NCI-H82 treated with DMSO at 0.1 percent for 48 hours (cell line): Measurements from ENCODE around the gene LDB1.

ENCODE experiments used
- DNase-seq: peaks from one replicate; lab custom pipeline; 2025; ENCODE audit not compliant: unreplicated experiment; lab: John Stamatoyannopoulos, UW

The LDB1 gene

DNA sequence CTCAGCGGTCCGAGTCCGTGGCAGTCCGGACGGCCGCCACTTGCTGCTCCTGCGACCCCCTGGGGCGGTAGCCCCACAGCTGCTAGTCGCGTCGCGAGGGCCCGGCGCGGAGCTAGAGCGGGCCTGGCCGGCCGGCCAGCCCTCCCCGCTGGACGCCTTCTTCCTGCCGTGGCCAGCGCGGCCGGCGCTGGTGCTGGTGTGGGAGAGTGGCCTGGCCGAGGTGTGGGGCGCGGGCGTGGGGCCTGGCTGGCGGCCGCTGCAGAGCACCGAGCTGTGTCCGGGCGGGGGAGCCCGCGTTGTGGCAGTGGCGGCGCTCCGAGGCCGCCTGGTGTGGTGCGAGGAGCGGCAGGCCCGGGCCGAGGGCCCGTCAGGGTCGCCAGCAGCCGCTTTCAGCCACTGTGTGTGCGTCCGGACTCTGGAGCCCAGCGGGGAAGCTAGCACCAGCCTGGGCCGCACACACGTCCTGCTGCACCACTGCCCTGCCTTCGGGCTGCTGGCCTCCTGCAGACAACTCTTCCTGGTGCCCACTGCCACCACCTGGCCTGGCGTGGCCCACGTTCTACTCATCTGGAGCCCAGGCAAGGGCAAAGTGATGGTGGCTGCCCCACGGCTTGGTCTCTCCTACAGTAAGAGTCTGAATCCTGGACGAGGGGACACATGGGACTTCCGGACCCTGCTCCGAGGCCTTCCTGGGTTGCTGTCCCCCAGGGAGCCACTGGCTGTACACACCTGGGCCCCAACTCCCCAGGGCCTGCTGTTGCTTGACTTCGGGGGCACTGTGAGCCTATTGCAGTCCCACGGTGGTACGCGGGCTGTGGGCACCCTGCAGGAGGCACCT lies 54.4 kb downstream of the LDB1 start:
- no peak for DNase-seq

DNA sequence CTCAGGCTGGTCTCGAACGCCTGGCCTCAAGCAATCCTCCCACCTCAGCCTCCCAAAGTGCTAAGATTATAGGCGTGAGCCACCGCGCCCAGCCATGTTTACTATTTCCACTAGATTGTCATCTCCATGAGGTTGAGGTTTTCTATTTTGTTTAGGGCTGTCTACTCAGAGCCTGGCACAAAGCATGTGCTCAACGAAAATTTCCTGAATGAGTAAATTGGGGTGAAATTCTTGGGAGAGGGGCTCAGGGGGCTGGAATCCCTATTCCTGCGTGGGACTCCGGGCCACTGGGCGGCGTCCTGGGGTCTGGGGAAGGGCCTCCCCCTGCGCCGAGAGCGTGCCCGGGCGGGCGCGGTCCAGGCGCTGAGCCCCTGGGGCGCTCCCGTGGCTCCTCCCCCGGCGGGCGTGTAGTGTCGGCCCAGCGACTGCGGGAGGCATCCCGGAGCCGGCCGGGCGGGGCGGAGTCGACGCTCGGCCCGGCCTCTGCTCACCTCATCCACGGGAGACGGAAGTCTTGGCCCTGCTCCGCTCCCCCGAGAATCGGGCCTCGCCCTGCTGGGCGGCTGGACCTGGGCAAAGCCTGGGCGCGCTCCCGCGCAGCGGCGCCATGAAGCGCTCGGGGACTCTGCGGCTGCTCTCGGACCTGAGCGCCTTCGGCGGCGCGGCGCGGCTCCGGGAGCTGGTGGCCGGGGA lies 55.2 kb downstream of the LDB1 start, which contains the start of gene HPS6:
HPS6 (plus strand) TSS at position 482 of the 693 bp plus-strand sequence; CDS start at position 608, 126 bp downstream.
- peak; percentile 12 for DNase-seq

DNA sequence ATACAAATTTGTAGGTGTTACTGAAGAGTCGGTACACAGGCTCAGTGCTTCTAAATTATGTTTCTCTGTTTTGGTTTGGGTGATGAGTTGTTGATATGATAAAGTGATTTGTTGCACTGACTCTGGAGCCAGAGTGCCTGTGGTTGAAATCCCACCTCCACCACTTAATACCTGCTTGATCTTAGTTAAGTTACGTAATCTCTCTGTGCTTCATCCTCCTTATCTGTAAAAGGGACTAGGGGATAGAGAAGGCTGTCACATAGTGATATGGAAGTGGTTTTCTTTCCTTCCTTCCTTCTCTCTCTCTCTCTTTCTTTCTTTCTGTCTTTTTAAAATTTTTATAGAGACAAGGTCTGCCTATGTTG lies 55.7 kb downstream of the LDB1 start:
- DNase-seq: no peak

DNA sequence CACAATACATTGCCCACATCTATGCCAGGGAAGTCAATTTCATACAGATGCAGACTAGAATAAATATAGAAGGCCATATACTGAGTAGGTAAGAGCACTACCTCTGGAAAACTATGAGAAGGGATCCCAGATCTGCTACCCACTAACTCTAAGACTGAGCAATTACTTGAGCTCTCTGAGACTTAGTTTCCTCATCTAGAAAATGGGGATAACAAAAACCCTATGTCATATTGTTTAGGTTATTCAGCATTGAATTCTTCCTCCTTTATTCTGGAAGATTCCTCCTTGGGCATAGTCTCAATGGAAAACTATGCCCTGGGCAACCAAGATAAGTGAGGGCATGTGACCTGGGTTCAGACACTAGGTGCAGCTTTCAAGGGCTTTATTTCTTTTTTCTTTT lies 60.2 kb downstream of the LDB1 start:
- no peak for DNase-seq
